NCI-H526 treated with DMSO at 0.1 percent for 48 hours (cell line): Measurements from ENCODE around the gene ZNF135.

Source experiments
- DNase-seq: peaks from one replicate; lab custom pipeline; 2025; lab: John Stamatoyannopoulos, UW

The ZNF135 gene

GRCh38 chr19:58047672-58048071 is 11.4 kb upstream of the ZNF135 start:
- no peak for DNase-seq

GRCh38 chr19:58052256-58052655 is 6.8 kb upstream of the ZNF135 start:
- DNase-seq = no peak

- no peak for DNase-seq
These were observed 5.5 kb upstream of the ZNF135 start for GRCh38 chr19:58053480-58054156.

GRCh38 chr19:58054901-58055874 is 3.9 kb upstream of the ZNF135 start:
- DNase-seq = no peak

DNA sequence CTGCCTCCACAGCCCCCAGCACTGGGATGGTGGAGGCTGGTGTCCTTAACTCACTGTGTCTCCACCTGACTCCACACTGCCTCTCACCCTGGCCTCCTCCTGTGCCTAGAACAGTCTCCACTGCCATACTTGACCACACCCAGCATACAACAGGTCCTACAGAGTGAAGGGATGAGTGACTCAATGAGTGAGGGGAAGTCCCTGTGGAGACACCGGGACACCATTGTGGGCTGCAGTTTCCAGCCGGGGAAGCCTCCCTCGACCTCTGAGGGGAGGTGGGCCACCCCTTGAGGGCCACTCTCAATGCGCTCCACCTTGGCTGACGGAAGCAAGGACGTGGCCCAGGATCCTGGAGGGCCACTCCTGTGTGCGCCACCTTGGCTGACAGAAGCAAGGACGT is 2.8 kb upstream of the ZNF135 start:
- no peak for DNase-seq

DNA sequence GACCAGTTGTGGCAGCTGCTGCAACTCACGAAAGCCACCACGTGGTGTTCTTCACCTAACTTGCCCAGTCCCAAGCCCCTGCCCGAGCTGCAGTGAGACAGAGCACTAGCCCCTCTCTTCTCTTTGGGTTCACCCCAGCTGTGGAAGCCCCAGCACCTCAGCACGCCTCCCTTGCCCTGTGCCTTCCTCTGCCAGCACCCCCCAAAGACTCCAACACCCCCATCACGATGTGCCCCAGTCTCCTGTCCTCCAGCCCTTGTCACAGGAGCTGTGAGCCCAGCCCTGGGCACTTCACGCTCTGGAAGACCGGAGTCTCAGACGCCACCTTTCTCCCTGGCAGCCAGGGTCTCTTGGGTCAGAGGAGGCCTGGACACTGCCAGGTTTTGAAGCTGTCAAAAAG is 2.2 kb upstream of the ZNF135 start:
- DNase-seq = no peak

GRCh38 chr19:58058467-58058866 is 615 bp upstream of the ZNF135 start:
- DNase-seq = no peak

DNA sequence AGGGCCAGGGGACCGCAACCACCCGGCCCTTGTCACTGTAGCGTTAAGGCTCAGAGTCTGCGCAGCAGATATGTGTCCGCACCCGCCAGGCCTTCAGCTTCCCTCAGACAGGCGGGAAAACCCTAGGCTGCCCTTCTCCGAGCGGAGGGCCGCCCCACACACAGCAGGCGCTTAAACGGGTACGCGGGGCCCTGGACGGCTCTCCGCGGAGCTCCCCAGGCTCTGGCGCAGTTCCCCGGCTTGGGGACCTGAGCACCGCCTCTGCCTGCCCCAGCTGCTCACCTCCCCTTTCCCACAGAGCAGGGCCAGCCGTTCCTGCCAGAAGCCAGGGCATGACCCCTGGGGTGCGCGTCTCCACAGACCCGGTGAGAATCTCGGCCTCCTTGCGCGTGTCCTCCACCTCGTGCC is 593 bp downstream of the ZNF135 start:
- DNase-seq = no peak

- no peak for DNase-seq
These were observed 1.1 kb downstream of the ZNF135 start for GRCh38 chr19:58060231-58060630.

DNA sequence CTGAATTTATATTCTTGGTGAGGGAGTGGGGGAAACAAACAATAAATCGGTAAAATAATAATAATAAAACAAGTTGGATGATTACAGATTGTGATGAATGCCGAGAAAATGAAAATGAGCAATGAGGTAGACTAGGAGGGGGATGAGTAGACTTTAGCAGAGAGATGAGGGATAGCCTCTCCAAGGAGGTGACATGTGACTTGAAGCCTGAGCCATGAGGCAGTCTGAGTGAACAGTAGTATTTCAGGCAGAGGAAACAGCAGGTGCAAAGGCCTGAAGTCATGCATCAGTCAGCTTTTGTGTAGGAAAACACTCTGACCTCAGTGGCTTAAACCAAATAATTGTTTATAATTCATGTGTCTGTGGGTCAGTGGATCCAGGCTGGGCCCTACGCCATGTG is 4.6 kb downstream of the ZNF135 start:
- DNase-seq = no peak

DNA sequence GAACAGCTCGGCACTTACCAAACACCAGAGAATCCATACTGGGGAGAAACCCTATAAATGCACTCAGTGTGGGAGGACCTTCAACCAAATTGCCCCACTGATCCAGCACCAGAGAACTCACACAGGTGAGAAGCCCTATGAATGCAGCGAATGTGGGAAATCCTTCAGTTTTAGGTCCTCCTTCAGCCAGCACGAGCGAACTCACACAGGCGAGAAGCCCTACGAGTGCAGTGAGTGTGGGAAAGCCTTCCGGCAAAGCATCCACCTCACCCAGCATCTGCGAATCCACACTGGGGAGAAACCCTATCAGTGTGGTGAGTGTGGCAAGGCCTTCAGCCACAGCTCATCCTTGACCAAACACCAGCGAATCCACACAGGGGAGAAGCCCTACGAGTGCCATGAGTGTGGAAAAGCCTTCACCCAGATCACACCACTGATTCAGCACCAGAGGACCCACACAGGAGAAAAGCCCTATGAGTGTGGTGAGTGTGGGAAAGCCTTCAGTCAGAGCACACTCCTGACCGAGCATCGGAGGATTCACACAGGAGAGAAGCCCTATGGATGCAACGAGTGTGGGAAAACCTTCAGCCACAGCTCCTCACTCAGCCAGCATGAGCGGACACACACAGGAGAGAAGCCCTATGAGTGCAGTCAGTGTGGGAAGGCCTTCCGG is 8.3 kb downstream of the ZNF135 start:
- DNase-seq = no peak

DNA sequence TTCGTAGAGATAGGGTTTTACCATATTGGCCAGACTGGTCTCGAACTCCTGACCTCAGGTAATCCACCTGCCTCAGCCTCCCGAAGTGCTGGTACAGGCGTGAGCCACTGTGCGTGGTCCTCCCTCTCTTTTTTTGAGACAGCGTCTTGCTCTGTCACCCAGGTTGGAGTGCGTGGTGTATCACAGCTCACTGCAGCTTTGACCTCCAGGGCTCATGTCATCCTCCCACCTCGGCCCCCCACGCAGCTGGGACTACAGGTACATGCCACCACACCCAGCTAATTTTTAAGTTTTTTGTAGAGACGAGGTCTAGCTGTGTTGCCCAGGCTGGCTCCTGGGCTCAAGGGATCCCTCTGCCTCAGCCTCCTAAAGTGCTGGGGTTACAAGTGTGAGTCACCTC is 20.7 kb downstream of the ZNF135 start:
- no peak for DNase-seq

DNA sequence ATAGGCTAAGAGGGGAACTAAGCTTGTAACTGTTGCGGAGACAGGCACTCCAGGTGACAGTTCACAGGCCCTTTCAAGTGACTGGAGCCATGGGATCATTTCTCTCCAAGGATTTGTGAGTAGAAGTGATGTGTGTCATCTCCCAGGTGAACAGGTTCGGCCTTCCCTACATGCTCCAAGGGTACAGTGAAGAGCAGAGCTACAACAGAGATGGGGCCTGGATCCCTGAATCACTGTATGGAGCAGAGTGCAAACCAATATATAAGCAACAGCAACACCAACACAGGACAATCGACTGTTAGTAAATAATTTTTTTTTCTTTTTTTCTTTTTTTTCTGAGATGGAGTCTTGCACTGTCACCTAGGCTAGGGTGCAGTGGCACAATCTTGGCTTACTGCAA is 23.9 kb downstream of the ZNF135 start:
- no peak for DNase-seq

GRCh38 chr19:58084596-58085347 is 25.7 kb downstream of the ZNF135 start:
- no peak for DNase-seq

GRCh38 chr19:58085348-58085875 is 26.3 kb downstream of the ZNF135 start:
- no peak for DNase-seq

GRCh38 chr19:58086825-58087710 is 28.0 kb downstream of the ZNF135 start:
- no peak for DNase-seq

DNA sequence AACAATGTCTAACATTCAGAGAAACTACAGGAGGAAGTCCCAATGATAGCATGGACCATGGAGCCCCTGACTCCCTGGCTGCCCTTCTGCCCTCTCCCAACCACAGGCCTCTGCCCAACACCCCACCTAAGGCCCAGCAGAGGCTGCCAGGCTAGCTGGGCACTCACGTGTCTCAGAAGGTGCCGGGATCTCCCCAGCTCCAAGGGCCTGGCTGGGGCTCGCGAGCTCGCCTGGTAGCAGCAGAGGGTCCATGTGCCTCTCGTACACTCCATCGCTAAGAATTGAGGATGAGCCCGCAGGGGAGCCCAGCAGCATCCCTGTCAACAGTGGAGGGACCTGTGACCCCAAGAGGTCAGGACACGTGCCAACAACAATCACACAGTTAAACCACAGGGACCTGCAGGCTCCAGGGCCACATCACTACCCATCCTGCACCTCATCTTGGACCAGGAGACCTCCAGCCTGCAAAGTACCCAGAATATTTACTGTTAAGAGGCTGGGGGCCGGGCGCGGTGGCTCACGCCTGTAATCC is 29.5 kb downstream of the ZNF135 start:
- DNase-seq = no peak

DNA sequence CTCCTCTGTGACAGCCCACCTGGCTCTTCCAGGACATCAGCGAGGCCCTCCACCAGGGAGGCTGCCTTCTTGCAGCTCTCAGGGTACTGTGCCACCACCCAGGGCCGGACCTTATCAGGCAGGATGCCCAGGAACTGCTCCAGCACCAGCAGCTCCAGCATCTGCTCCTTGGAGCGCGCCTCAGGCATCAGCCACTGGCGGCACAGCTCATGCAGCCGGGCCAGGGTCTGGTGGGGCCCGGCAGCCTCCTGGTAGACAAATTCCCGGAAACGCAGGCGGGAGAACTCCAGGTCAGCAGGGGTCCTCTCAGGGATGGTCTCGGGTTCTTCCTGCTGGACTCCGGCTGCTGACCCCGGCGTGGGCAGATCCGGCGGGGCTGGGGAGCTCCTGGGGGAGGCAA is 30.8 kb downstream of the ZNF135 start:
- no peak for DNase-seq

- DNase-seq = no peak
These were observed 32.3 kb downstream of the ZNF135 start for GRCh38 chr19:58091251-58091995.

GRCh38 chr19:58093071-58093470 is 34.0 kb downstream of the ZNF135 start:
- no peak for DNase-seq
